DMS153 treated with DMSO at 0.1 percent for 48 hours (cell line): Measurements from ENCODE around the gene TMC3.

ENCODE experiments used
- DNase-seq: peaks from one replicate; lab custom pipeline; 2025; ENCODE audit not compliant: unreplicated experiment; lab: John Stamatoyannopoulos, UW

Gene TMC3

GRCh38 chr15:81385721-81386076 is 11.7 kb upstream of the TMC3 start:
- no peak for DNase-seq

DNA sequence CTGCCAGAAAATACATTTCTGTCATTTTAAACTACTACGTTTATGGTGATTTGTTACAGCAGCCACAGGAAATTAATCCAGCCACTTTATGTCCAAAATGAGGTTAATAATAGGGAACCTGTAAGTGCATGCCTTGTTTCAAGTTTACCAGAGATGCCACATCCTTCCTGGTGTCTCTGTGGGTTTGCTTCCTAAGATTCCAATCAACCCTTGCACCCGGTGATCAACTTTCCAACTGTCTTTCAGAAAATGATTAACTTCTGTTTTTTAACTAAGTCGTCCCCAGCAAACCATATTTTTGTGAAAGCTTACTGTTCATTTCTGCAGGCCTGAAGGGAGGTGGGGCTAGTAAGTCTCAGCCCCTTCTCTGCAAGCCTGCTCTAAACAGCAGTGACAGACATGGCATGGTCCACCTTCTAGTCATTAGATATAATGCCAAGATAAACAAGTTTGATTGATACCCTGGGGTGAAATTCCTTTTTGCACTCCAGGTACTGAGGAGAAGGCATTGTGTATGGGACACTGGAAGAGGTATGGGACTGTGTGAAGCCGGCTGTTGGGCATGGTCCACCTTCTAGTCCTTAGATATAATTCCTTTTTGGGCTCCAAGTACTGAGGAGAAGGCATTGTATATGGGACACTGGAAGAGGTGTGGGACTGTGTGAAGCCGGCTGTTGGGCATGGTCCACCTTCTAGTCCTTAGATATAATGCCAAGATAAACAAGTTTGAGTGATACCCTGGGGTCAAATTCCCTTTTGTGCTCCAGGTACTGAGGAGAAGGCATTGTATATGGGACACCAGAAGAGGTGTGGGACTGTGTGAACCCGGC is 11.1 kb upstream of the TMC3 start:
- no peak for DNase-seq

- no peak for DNase-seq
Measured at GRCh38 chr15:81381720-81382119, 7.7 kb upstream of the TMC3 start.

DNA sequence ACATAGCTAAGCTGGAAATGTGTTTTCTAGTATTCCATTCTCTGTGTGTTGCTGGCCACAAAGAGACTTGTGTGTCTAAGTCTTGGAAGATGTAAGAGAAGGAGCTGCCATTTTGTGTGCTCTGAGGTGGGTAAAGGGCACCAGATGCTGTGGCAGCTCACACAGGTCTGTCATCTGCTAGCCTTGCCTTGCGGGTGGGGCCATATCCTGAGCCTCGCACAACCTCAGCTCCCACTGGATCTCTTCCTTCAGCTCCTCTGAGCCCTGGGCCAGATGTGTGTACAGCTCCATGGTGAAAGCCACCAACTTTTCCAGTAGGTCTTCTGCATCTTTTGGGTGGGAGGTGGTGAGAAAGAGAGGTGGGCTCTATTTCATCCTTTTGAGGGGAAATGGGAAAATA is 6.7 kb upstream of the TMC3 start:
- DNase-seq: no peak

DNA sequence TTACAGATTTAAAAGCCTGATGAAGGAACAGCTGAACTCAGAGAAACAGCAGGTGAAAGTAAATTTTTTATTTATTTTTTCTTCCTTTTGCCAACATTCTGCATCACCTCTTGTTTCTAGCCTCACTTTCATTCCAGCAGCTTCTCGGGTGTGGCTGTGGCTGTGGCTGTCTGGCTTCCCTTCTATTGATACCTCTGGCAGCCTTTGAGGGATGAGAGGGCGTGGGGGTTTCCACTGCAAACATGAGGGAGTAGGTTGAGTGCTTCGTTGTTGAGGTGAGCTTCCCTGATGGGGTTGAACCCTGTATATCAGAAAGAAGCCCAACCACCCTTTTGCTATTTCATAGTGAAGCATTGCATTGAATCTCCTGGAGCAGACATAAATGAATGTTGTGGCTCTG is 6.2 kb upstream of the TMC3 start:
- DNase-seq: no peak

DNA sequence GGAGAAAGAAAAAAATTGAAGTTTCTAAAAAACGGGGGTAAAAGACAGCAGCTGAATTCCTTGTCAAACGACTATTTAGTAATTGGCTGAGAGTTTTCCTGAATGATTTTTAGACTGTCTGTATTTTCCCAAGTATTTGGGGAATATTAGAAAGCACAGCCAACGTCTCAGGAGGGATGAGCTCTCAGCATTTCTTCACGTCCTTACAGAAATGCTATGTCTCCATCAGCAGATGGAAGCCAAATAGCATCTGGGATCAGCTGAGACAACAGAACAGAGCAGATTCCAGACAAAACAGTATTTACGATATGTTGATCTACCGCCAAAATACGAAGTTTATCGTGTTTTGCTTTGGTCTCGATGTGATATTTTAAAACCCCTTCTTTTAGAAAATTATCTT is 5.3 kb upstream of the TMC3 start:
- DNase-seq: no peak

GRCh38 chr15:81378443-81378842 is 4.4 kb upstream of the TMC3 start:
- no peak for DNase-seq

GRCh38 chr15:81377871-81378270 is 3.9 kb upstream of the TMC3 start:
- no peak for DNase-seq

DNA sequence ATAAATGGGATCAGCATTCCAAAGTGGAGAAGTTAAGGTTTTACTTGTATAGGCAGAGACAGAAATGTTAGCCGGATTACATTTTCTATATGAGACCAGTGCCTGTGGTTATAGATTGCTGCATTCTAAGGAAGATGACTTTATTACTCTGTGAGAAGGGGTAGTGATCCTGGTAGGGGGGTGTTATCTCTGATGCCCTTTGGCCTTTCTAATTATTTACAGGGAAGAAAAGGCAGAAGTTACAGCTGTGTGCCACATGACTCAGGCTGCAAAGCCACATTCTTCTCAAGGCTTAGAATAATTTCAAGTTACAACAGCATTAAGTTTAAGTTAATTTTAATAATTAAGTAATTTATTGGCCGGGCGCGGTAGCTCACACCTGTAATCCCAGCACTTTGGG is 2.2 kb upstream of the TMC3 start:
- DNase-seq: no peak

GRCh38 chr15:81375461-81375860 is 1.4 kb upstream of the TMC3 start:
- no peak for DNase-seq

GRCh38 chr15:81373176-81373575 is 837 bp downstream of the TMC3 start:
- DNase-seq: no peak

GRCh38 chr15:81372575-81372974 is 1.4 kb downstream of the TMC3 start:
- DNase-seq: no peak

DNA sequence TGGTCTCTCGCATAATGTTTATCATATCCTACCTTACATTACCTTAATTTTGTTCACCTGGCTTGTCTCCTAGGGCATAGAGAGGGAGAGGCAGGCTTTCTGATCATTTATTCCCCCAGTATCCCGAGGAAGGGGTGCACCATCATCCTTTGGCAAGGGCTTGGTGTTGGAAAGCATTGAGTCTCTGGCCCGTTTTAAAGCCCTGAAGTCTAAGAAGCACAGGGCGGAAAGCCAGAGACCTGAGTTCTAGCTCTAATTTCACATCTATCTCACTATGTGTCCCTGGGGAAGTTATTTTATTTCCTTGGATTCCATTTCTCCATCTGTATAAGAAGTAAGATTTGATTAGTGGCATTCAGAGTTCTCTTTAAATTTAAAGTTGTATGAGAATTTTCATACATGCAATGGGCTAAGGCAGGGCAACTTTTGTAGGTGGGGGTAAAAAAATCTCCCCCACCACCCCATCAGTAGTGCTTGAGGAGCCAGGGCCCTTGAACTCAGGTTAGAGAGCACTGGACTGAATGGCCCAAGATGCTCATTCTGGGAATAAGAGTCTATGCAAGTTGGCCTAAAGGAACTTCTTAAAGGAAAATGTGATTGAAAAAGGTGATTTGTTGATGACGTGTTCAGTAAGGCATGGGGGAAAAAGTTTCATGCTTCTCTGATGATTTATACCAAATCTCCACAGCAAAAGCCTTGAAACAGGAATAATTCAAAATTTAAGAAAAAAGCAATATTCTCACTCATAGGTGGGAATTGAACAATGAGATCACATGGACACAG is 10.1 kb downstream of the TMC3 start:
- no peak for DNase-seq

GRCh38 chr15:81363276-81363675 is 10.7 kb downstream of the TMC3 start:
- DNase-seq: no peak

DNA sequence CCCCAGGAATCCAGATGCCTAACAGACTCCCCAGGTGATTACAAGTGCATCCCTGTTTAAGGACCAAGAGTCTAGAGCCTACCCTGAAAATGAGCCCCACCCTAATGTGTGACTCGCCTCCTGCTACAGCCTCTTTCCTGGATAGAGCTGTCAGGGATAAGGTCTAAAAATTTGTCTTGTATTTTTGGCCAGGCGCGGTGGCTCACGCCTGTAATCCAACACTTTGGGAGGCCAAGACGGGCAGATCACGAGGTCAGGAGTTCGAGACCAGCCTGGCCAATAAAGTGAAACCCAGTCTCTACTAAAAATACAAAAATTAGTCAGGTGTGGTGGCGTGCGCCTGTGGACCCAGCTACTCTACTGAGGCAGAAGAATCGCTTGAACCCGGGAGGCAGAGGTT is 11.2 kb downstream of the TMC3 start:
- no peak for DNase-seq

GRCh38 chr15:81361891-81362290 is 12.1 kb downstream of the TMC3 start:
- no peak for DNase-seq

GRCh38 chr15:81360491-81360890 is 13.5 kb downstream of the TMC3 start:
- no peak for DNase-seq

- no peak for DNase-seq
Measured at GRCh38 chr15:81358248-81358647, 15.8 kb downstream of the TMC3 start.

DNA sequence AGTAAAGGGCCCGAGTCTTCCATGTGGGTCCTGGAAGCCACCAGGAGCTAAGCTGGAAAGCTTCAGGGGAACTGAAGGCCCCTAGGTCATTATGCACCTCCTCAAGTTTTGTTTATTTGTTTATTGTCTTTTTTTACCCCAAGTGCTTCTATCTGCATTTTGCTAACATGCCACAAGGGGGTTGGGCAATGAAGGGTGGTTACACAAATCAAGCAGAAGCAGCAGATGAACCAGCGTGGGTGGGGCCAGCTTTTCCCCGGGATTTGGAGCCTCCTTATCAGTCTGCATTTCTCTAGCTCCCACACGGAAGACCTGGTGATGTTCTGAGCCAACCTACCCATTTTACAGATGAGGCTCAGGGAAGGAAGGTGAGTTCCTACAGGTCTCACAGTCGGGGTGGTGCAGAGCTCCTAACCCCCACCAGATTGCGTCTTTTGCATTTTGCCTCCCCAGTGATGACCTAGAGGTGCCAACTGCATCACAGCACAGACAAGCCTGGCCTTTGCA is 16.8 kb downstream of the TMC3 start:
- no peak for DNase-seq

- DNase-seq: no peak
Measured at GRCh38 chr15:81356252-81356651, 17.8 kb downstream of the TMC3 start.

DNA sequence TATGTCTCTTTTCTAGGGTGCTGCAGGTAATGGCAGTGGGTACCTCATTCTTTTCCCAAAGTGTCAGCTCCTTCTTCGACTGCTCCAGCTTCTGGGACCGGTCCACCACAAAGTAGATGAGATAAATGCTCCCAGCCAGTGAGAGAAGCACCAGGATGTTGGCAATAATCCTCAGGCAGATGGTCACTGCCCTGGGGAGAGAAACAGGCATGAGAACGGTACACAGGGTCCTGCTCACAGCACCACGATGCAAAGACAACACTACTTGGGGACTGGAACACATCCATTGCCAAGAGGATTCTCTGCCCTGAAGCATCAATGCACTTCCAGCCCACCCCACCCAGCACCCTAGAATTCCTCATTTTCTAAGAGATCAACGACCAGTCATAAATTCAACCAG is 22.4 kb downstream of the TMC3 start:
- DNase-seq: no peak

DNA sequence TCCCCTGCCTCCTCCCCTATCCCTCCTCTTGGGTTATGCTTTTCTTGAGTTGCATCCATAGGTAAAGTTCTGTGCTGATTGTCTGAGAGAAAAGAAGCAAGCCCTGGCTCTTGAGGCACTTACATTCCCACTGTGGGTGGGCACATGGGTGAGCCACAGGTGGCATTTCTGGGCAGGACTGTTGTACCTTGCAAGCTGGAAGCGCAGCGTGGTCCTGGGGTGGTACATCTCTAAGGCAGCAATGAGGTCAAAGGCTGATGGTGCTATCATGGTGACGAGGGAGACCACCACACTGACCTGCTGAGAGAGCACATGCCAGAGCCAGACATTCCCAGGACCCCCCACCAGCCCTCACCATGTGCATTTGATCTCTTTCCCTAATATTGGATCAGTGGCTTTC is 24.7 kb downstream of the TMC3 start:
- no peak for DNase-seq
